HEK293T (cell line): ENCODE measurements around the gene LRMDA.
A peak's percentile ranks its signal among the peaks of the same experiment; 100 is the strongest.

Experiments
- CTCF ChIA-PET: fragments of 350-600 bp; formaldehyde crosslinking; extraction: SDS; loops from one replicate; lab custom pipeline; 2021; ENCODE audit warnings: antibody characterized with exemption, inconsistent platforms; lab: Yijun Ruan, JAX
- POLR2A ChIA-PET: fragments of 350-600 bp; formaldehyde crosslinking; extraction: SDS; loops from one replicate; lab custom pipeline; 2020; ENCODE audit warnings: antibody characterized with exemption, inconsistent platforms; lab: Yijun Ruan, JAX
- DNase-seq: peaks from one replicate; pipeline ENCODE4 v3.0.0; 2012; ENCODE audit warnings: mixed read lengths; ENCODE audit errors: extremely low spot score
- ARNT ChIP-seq: fragments of 450-650 bp; IDR thresholded peaks from 2 replicates; pipeline ENCODE4 v1.6.1; 2017; ENCODE audit warnings: mild to moderate bottlenecking
- BHLHE40 ChIP-seq: fragments of 450-650 bp; IDR thresholded peaks from 2 replicates; pipeline ENCODE4 v1.6.1; 2016; ENCODE audit warnings: mild to moderate bottlenecking, moderate library complexity, borderline replicate concordance
- CTBP1 ChIP-seq: fragments of 450-650 bp; IDR thresholded peaks from 2 replicates; pipeline ENCODE4 v1.6.1; 2016; ENCODE audit warnings: borderline replicate concordance
- ELF4 ChIP-seq: fragments of 450-650 bp; IDR thresholded peaks from 2 replicates; pipeline ENCODE4 v1.6.1; 2017; ENCODE audit warnings: antibody characterized with exemption
- FOXA1 ChIP-seq: fragments of 450-650 bp; IDR thresholded peaks from 2 replicates; pipeline ENCODE4 v1.6.1; 2016; ENCODE audit warnings: mild to moderate bottlenecking
- FOXK2 ChIP-seq: fragments of 450-650 bp; IDR thresholded peaks from 2 replicates; pipeline ENCODE4 v1.6.1; 2016; ENCODE audit warnings: mild to moderate bottlenecking
- FOXM1 ChIP-seq: fragments of 450-650 bp; IDR thresholded peaks from 2 replicates; pipeline ENCODE4 v1.6.1; 2017; ENCODE audit warnings: mild to moderate bottlenecking, borderline replicate concordance
- HDGF ChIP-seq: fragments of 450-650 bp; IDR thresholded peaks from 2 replicates; pipeline ENCODE4 v1.6.1; 2017; ENCODE audit warnings: antibody characterized with exemption, borderline replicate concordance
- L3MBTL2 ChIP-seq: fragments of 450-650 bp; conservative IDR thresholded peaks from 2 replicates; pipeline ENCODE4 v1.6.1; 2016; ENCODE audit warnings: mild to moderate bottlenecking
- LEF1 ChIP-seq: fragments of 450-650 bp; IDR thresholded peaks from 2 replicates; pipeline ENCODE4 v1.6.1; 2017; ENCODE audit warnings: mild to moderate bottlenecking, borderline replicate concordance
- NFRKB ChIP-seq: fragments of 450-650 bp; IDR thresholded peaks from 2 replicates; pipeline ENCODE4 v1.6.1; 2016; ENCODE audit warnings: mild to moderate bottlenecking, moderate library complexity
- SP1 ChIP-seq: fragments of 450-650 bp; IDR thresholded peaks from 2 replicates; pipeline ENCODE4 v1.6.1; 2017
- SUZ12 ChIP-seq: fragments of 450-650 bp; IDR thresholded peaks from 2 replicates; pipeline ENCODE4 v1.6.1; 2016; ENCODE audit warnings: mild to moderate bottlenecking
- TARDBP ChIP-seq: fragments of 450-650 bp; IDR thresholded peaks from 2 replicates; pipeline ENCODE4 v1.6.1; 2016
- ZNF384 ChIP-seq: fragments of 450-650 bp; IDR thresholded peaks from 2 replicates; pipeline ENCODE4 v1.6.1; 2016
- TF ChIP-seq, protein P1 (sequence below): fragments of 450-650 bp; IDR thresholded peaks from 2 replicates; pipeline ENCODE4 v1.6.1; 2016

LRMDA gene

DNA sequence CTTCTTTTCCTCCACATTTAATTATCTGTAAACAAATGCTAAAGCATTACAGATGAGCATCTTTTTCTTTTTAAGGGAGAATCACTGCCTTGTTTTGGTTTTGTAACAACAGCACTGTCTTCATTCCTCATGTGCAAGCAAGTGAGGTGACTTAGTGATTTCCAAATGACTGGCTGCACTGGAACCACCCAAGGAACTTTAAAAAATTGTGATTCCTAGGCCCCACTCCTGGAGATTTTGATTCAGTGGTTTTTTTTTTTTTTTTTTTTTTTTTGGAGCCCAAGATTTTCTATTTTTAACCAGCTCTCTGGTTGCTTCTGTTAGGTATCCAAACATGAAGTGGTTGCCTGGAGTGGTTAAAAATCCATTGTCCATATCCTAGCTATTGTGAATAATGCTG lies 176.2 kb downstream of the LRMDA start:
- POLR2A ChIA-PET, result interaction anchor here (1.3 kb wide), 1 partner anchor 206 kb away, joined by 3 read pairs; the partner anchor contains the start of gene ZNF503
- no peak for TF ChIP-seq SUZ12
- no peak for TF ChIP-seq SP1
- TF ChIP-seq LEF1, result no peak
- TF ChIP-seq BHLHE40, result no peak
- TF ChIP-seq ELF4, result no peak
- TF ChIP-seq, protein P1, sequence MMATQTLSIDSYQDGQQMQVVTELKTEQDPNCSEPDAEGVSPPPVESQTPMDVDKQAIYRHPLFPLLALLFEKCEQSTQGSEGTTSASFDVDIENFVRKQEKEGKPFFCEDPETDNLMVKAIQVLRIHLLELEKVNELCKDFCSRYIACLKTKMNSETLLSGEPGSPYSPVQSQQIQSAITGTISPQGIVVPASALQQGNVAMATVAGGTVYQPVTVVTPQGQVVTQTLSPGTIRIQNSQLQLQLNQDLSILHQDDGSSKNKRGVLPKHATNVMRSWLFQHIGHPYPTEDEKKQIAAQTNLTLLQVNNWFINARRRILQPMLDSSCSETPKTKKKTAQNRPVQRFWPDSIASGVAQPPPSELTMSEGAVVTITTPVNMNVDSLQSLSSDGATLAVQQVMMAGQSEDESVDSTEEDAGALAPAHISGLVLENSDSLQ, result no peak
- CTCF ChIA-PET, result no interaction called here
- no peak for DNase-seq

DNA sequence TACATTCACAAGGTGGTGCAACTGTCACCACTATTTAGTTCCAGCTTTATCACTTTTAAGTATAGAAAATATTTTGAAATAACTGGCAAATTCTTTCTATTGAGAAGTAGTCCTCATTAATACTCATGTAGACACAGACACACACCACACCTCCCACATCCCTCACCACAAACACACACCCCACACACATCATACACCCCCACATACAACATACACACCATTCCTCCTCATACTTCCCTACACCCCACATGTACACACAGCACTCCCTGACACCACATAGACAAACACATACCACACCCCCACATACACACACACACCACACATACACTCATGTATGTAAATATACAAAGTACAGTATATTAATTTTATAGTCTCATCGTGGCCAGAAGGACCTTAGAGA lies 178.8 kb downstream of the LRMDA start:
- CTCF ChIA-PET, result no interaction called here
- TF ChIP-seq SP1 (no peak), ARNT (no peak), BHLHE40 (no peak), CTBP1 (no peak)
- DNase-seq, result no peak
- POLR2A ChIA-PET, result interaction anchor here (1.6 kb wide), 1 partner anchor 11 kb away, joined by 4 read pairs; no protein-coding TSS in a partner anchor

DNA sequence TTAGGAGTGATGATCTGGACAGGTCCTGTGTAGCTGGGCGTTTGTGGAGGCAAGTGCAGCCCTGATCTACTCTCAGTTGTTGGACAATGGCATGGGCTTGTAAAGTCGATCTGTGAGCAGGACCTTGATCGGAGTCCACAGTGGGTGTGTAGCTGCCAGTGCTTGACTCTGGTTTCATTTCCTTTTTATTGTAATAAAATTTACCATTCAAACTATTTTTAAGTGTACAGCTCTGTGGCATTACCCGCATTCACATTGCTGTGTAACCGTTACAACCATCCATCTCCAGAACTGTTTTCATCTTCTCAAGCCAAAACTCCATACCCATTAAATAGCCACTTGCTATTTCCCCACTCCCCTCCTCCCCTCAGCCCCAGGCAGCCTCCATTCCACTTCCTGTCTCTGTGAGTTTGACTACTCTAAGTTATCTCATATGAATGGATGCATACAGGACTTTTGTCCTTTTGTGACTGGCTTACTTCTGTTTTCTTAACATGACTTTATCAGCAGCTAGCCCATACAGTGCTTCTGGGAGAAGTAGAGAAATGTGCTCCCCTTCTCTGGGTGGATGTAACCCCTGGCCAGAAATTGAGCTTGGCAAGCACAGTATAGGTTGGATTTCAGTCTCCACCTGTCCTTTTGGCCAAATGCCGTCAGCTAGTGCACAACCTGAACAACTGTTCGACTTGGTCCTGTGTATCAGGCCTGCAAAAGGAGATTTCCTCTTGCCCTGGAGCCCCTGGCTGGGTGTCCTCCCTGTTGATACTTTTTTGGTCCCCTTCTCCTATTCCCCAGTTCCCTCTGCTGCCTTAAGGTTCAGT lies 180.0 kb downstream of the LRMDA start:
- CTCF ChIA-PET, result interaction anchor here (1.4 kb wide), 1 partner anchor 18 kb away, joined by 9 read pairs; no protein-coding TSS in a partner anchor
- no peak for DNase-seq
- TF ChIP-seq TARDBP (no peak), SP1 (no peak), BHLHE40 (no peak), SUZ12 (no peak)
- POLR2A ChIA-PET, result interaction anchor here (1.4 to 1.6 kb wide), 3 partner anchors 12 to 209 kb away, joined by 3 to 5 read pairs (median 4); partner anchors contain the start of gene ZNF503

DNA sequence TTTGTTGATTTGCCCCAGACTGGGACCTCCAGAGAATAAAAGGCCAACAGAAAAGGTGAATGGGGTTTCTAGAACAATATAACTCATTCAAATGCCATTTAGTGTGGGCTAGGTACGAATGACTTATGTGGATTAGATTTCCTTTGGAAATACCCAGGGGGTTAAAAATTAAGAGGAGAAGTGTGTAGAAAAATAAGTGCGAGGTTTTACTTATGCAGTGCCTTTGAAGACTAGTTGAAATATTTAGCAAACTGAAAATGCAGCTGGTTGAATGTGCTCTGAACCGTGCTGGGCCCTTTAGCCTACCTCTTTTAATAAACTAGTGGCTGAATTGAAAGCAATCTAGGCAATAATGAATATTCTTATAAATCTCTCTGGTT lies 180.6 kb downstream of the LRMDA start:
- ChIA-PET CTCF (interaction anchor here (1.4 kb wide), 1 partner anchor 18 kb away, joined by 9 read pairs; no protein-coding TSS in a partner anchor), POLR2A (interaction anchor here (1.4 kb wide), 2 partner anchors 205 to 210 kb away, joined by 3 to 5 read pairs; partner anchors contain the start of gene ZNF503)
- TF ChIP-seq ARNT (no peak), LEF1 (no peak), HDGF (no peak)
- DNase-seq, result no peak

DNA sequence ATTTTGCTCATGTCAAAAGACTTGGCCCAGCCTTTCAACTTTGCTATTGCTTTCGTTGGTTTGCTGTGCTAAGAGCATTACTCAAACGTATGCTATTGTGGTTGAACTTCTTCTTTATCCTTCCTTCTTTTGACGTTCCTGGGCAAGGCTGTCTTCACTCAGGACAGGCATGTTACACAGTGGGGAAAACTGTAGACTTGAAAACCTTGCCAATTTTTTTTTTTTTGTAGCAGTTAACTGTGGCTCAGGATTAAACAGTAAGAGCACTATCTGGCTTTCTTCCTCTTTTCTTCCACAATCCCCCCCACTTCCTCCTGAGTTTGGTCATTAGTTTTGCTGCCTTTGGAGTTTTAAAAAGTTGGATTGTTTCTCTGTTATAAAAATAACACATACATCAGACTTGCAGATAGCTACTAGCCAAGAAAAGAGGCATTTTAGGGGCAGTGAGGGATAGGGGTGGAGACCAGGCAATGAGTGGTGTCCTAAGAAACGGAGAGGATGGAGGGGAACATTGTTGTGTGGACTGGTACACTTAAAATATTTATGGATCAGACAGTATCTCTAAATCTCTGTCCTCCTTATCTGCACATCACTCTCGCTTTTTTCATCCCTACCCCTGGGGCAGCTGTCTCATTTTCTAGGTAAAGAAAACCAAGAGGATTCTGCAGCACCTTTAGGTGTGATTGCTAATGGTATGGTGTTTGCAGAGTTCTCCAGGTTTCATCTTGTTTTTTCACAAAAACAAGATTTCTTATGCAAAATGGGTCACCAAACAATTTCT lies 181.7 kb downstream of the LRMDA start:
- ChIA-PET POLR2A (interaction anchor here (0.9 to 1.5 kb wide), 6 partner anchors 9 to 211 kb away, joined by 3 to 5 read pairs (median 4); partner anchors contain the start of gene ZNF503), CTCF (no interaction called here)
- TF ChIP-seq FOXA1 (no peak), ZNF384 (0 out of 2 replicates have a peak, but pooled peaks have one; percentile 4)
- DNase-seq, result no peak

DNA sequence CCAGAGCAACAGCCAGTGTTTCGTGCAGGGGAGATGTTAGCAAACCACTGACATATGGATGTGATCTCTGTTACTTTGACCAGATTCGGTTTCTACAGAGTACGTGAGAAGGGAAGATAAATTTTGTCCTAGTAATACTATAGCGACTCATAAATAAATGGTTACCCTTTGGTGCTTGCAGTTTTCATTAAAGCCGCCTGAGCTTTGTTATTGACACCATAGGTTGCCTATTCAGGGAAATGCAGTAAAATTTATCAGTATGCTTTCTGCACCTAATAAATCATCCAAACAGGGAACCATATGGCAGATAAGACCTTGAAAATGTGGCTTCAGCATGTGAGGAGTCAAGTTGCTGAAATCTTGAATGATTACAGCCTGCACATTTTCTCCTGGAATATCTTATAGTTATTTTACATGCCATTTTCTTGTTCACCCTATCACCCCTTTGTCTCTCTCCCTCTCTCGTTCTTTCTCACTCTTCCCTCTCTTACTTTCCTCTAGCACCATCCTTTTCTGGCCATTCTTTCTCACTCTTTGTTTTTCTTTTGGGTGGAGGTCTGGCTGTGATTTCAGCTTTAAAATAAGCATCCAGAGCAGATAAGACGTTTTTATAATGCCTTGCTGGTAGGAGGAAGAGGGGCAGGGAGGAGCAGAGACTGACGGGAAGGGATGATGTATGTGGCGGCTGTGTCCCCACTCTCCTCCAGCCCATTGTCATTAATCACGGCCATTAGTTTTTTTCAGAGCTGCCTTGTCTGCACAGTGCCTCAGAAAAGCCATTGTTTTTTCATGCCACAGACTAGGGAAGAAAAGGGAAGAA lies 182.5 kb downstream of the LRMDA start:
- ChIA-PET CTCF (no interaction called here), POLR2A (interaction anchor here (0.6 to 1.8 kb wide), 9 partner anchors 9 to 212 kb away, joined by 3 to 5 read pairs (median 4); partner anchors contain the start of gene ZNF503)
- DNase-seq, result peak; percentile 69
- TF ChIP-seq LEF1 (peak; percentile 95), NFRKB (no peak), ZNF384 (0 out of 2 replicates have a peak, but pooled peaks have one; percentile 42), SP1 (no peak), TARDBP (peak; percentile 64; the same call in 1 of the 2 replicates), FOXK2 (no peak), BHLHE40 (no peak; the same call in 1 of the 2 replicates), FOXA1 (no peak), L3MBTL2 (0 out of 2 replicates have a peak, but pooled peaks have one; percentile 16), ARNT (peak; percentile 100), CTBP1 (peak; percentile 100)
- TF ChIP-seq, protein P1, result peak; percentile 96

DNA sequence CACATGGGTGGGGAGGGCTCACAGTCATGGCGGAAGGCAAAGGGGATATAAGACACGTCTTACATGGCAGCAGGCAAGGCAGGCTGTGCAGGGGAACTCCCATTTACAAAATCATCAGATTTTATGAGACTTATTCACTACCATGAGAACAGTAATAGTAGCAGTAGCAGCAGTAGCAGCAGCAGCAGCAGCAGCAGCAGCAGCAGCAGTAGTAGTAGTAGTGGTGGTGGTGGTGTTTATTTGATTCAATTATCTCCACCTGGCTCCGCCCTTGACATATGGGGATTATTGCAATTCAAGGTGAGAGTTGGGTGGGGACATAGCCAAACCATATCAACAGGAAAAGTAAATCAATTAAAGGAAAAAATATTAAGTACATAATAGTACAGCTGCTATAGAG lies 184.7 kb downstream of the LRMDA start:
- DNase-seq, result no peak
- TF ChIP-seq ELF4 (no peak), TARDBP (no peak), SUZ12 (no peak), NFRKB (no peak), FOXM1 (no peak), ARNT (no peak)
- CTCF ChIA-PET, result no interaction called here
- POLR2A ChIA-PET, result interaction anchor here (0.8 to 0.9 kb wide), 2 partner anchors 210 to 214 kb away, joined by 3 read pairs; partner anchors contain the start of gene ZNF503
